SH-SY5Y (cell line): Measurements from ENCODE around the gene WDR43.

Experiments used
- GATA2 ChIP-seq: IDR thresholded peaks from 2 replicates; pipeline ENCODE4 v1.6.1; 2011; ENCODE audit warnings: mild to moderate bottlenecking, low read depth, low read length
- GATA3 ChIP-seq: IDR thresholded peaks from 2 replicates; pipeline ENCODE4 v1.6.1; 2011; ENCODE audit warnings: low read depth, mild to moderate bottlenecking, low read length, moderate library complexity

- TF ChIP-seq GATA3 (no peak), GATA2 (no peak)
These were observed 8.1 kb downstream of the WDR43 start for GRCh38 chr2:28902584-28902983.
